IMR-90 (cell line): ENCODE data around the gene NFIA. TPM values are rescaled to one million over a fixed set of nuclear protein-coding genes. Genes with fewer than 3 reads are reported as not detected.

Experiments
- ATAC-seq: fragments of 200-7000 bp; cut with Tn5 transposase; 2 replicates; pipeline ENCODE4 v1.9.1; 2020; ENCODE audit warnings: low read depth, mild to moderate bottlenecking, moderate library complexity
- BruUV-seq: library from RNA; stranded (reverse); fragments of 400-500 nt; replicated peaks from 2 replicates; lab custom pipeline; 2021; lab: Mats Ljungman, UMichigan
- CTCF ChIA-PET: fragments of 300-600 bp; formaldehyde crosslinking; extraction: SDS; loops from one replicate; lab custom pipeline; 2021; ENCODE audit warnings: antibody characterized with exemption; lab: Yijun Ruan, JAX
- POLR2A ChIA-PET: fragments of 300-600 bp; sonication (Branson Sonifier 250); formaldehyde crosslinking; loops from one replicate; lab custom pipeline; 2022; ENCODE audit warnings: antibody characterized with exemption; ENCODE audit not compliant: unreplicated experiment; lab: Charles Lee
- DNase-seq: peaks from one replicate; pipeline ENCODE4 v3.0.0; 2013
- H2AFZ ChIP-seq: replicated peaks from 2 replicates; pipeline ENCODE3; 2013; ENCODE audit warnings: low read length, mild to moderate bottlenecking; ENCODE audit not compliant: poor library complexity
- H2AK5ac ChIP-seq: 2 replicates; pipeline ENCODE4 v1.6.1; 2013; ENCODE audit warnings: low read depth, low read length, inconsistent platforms
- H2AK9ac ChIP-seq: replicated peaks from 2 replicates; pipeline ENCODE3; 2013; ENCODE audit warnings: mild to moderate bottlenecking, low read depth, low read length, moderate library complexity; ENCODE audit not compliant: poor library complexity
- H2BK120ac ChIP-seq: 2 replicates; pipeline ENCODE4 v1.6.1; 2013; ENCODE audit warnings: low read depth, low read length, inconsistent platforms
- H2BK15ac ChIP-seq: 3 replicates; pipeline ENCODE4 v1.6.1; 2013; ENCODE audit warnings: low read depth, low read length, inconsistent platforms
- H2BK20ac ChIP-seq: 2 replicates; pipeline ENCODE4 v1.6.1; 2013; ENCODE audit warnings: low read depth, mild to moderate bottlenecking, inconsistent platforms, low read length, moderate library complexity
- H2BK5ac ChIP-seq: 2 replicates; pipeline ENCODE4 v1.6.1; 2013; ENCODE audit warnings: mild to moderate bottlenecking, low read depth, low read length, inconsistent platforms; ENCODE audit not compliant: poor library complexity, severe bottlenecking
- H3K14ac ChIP-seq: replicated peaks from 2 replicates; pipeline ENCODE4 v1.6.1; 2013; ENCODE audit warnings: low read depth, low read length, inconsistent platforms
- H3K18ac ChIP-seq: 2 replicates; pipeline ENCODE4 v1.6.1; 2013; ENCODE audit warnings: low read depth, low read length, control low read depth
- H3K23ac ChIP-seq: 2 replicates; pipeline ENCODE4 v1.6.1; 2013; ENCODE audit warnings: low read depth, low read length, inconsistent platforms
- H3K27ac ChIP-seq: 2 replicates; pipeline ENCODE4 v1.5.1; 2013; ENCODE audit warnings: mild to moderate bottlenecking, control low read depth, low read length; ENCODE audit not compliant: insufficient read depth
- H3K27me3 ChIP-seq: 2 replicates; pipeline ENCODE4 v1.6.1; 2013; ENCODE audit warnings: low read length; ENCODE audit not compliant: control insufficient read depth, insufficient read depth
- H3K36me3 ChIP-seq: 2 replicates; pipeline ENCODE4 v1.6.1; 2013; ENCODE audit warnings: low read length, mixed read lengths; ENCODE audit not compliant: control insufficient read depth, insufficient read depth
- H3K4ac ChIP-seq: 2 replicates; pipeline ENCODE4 v1.6.1; 2013; ENCODE audit warnings: low read depth, low read length, inconsistent platforms
- H3K4me1 ChIP-seq: 2 replicates; pipeline ENCODE4 v1.6.1; 2013; ENCODE audit warnings: low read length, mixed read lengths; ENCODE audit not compliant: control insufficient read depth, insufficient read depth
- H3K4me2 ChIP-seq: 2 replicates; pipeline ENCODE4 v1.6.1; 2013; ENCODE audit warnings: low read depth, mild to moderate bottlenecking, control low read depth, low read length, moderate library complexity
- H3K4me3 ChIP-seq: 2 replicates; pipeline ENCODE4 v1.5.1; 2013; ENCODE audit warnings: low read depth, mild to moderate bottlenecking, control low read depth, low read length, moderate library complexity; ENCODE audit not compliant: insufficient read depth
- H3K56ac ChIP-seq: 2 replicates; pipeline ENCODE4 v1.6.1; 2013; ENCODE audit warnings: low read length, inconsistent platforms; ENCODE audit not compliant: insufficient read depth; ENCODE audit errors: extremely low read depth
- H3K79me1 ChIP-seq, 2 experiments: 2 replicates each; pipeline ENCODE4 v1.6.1; 2013; ENCODE audit warnings: low read length in 2 of 2, inconsistent platforms in 1 of 2, low read depth in 1 of 2
- H3K9ac ChIP-seq: 2 replicates; pipeline ENCODE4 v1.6.1; 2013; ENCODE audit warnings: low read depth, low read length, control low read depth
- H3K9me1 ChIP-seq: 2 replicates; pipeline ENCODE4 v1.6.1; 2013; ENCODE audit warnings: low read length, inconsistent platforms; ENCODE audit not compliant: insufficient read depth
- H3K9me3 ChIP-seq: 2 replicates; pipeline ENCODE4 v1.6.1; 2013; ENCODE audit warnings: low read length; ENCODE audit not compliant: control insufficient read depth, insufficient read depth
- H4K20me1 ChIP-seq: 2 replicates; pipeline ENCODE4 v1.6.1; 2013; ENCODE audit warnings: low read length, inconsistent platforms; ENCODE audit not compliant: insufficient read depth
- H4K5ac ChIP-seq: 2 replicates; pipeline ENCODE4 v1.6.1; 2013; ENCODE audit warnings: mild to moderate bottlenecking, low read depth, low read length, control low read depth
- H4K8ac ChIP-seq, 2 experiments: 2 replicates each; pipeline ENCODE4 v1.6.1; 2013; ENCODE audit warnings: low read depth in 2 of 2, low read length in 2 of 2, control low read depth in 1 of 2, inconsistent platforms in 1 of 2
- H4K91ac ChIP-seq: 2 replicates; pipeline ENCODE4 v1.6.1; 2013; ENCODE audit warnings: low read depth, low read length, inconsistent platforms; ENCODE audit not compliant: insufficient read depth
- BHLHE40 ChIP-seq: fragments of 150-350 bp; IDR thresholded peaks from 2 replicates; pipeline ENCODE4 v1.6.1; 2016; ENCODE audit warnings: mild to moderate bottlenecking, low read depth, low read length
- CEBPB ChIP-seq: IDR thresholded peaks from 2 replicates; pipeline ENCODE4 v1.6.1; 2012; ENCODE audit warnings: low read depth, low read length, improper control_type of control experiment
- MAFK ChIP-seq: IDR thresholded peaks from 2 replicates; pipeline ENCODE4 v1.6.1; 2012; ENCODE audit warnings: low read depth, low read length, improper control_type of control experiment
- MAZ ChIP-seq: IDR thresholded peaks from 2 replicates; pipeline ENCODE4 v1.6.1; 2012; ENCODE audit warnings: low read depth, mild to moderate bottlenecking, low read length, improper control_type of control experiment, moderate library complexity, borderline replicate concordance
- MXI1 ChIP-seq: IDR thresholded peaks from 2 replicates; pipeline ENCODE4 v1.6.1; 2012; ENCODE audit warnings: low read depth, mild to moderate bottlenecking, low read length, moderate library complexity, borderline replicate concordance
- RCOR1 ChIP-seq: IDR thresholded peaks from 2 replicates; pipeline ENCODE4 v1.6.1; 2012; ENCODE audit warnings: mild to moderate bottlenecking, low read length, improper control_type of control experiment; ENCODE audit not compliant: insufficient replicate concordance
- RFX5 ChIP-seq: IDR thresholded peaks from 2 replicates; pipeline ENCODE4 v1.8.0; 2012; ENCODE audit warnings: low read depth, mild to moderate bottlenecking, low read length, moderate library complexity
- USF2 ChIP-seq: fragments of 150-350 bp; IDR thresholded peaks from 2 replicates; pipeline ENCODE4 v1.6.1; 2017; ENCODE audit warnings: mild to moderate bottlenecking, antibody characterized with exemption, low read length, low read depth
- WGBS, 2 experiments: methylation state at CpG; one replicate each; pipeline versions ENCODE4 v1.1.5 to v1.1.7; 2013; ENCODE audit warnings: missing lambda C conversion rate in 2 of 2; ENCODE audit not compliant: insufficient read length in 1 of 2; ENCODE audit errors: extremely low coverage in 2 of 2; 5-methylcytosine and 5-hydroxymethylcytosine counted together
- dilution Hi-C: fragments of 300-500 bp; cut with HindIII; formaldehyde crosslinking; loops from one replicate; pipeline ENCODE4 v1.14.3; 2018; ENCODE audit warnings: low sequenced_read_pairs; ENCODE audit not compliant: unreplicated experiment
- in situ Hi-C: fragments of 300-500 bp; cut with MboI; formaldehyde crosslinking; loops from 3 replicates; pipeline ENCODE4 v1.14.3; 2019; ENCODE audit warnings: low sequenced_read_pairs, inconsistent platforms, mixed read lengths
- intact Hi-C: fragments of 100-400 bp; cut with micrococcal nuclease; formaldehyde crosslinking; loops from 2 replicates; pipeline ENCODE4 v1.10.0; 2022
- polyA plus RNA-seq, 3 experiments: library from polyadenylated mRNA; depleted of rRNA; stranded (reverse); fragments of >200 nt; gene quantifications; 2 replicates each; pipeline ENCODE4 v1.2.3, GENCODE V29; 2012; ENCODE audit warnings: low replicate concordance in 1 of 3
- total RNA-seq: library from RNA; depleted of rRNA; stranded (reverse); fragments of >200 nt; gene quantifications from 2 replicates; pipeline ENCODE4 v1.2.3, GENCODE V29; 2012

The NFIA gene
- total and polyA plus RNA-seq, 2 of the 4 experiments (the other 2 are of a cell fraction) = 1.6 to 2.2 TPM

GRCh38 chr1:61316493-61316892 is 234.1 kb downstream of the NFIA start:
- Histone ChIP-seq H3K14ac (no peak overlapping the region), H2BK20ac (no peak overlapping the region), H2AFZ (no peak overlapping the region), H2AK5ac (no peak overlapping the region), H3K36me3 (no peaks in the 10 kb centered on the region), H3K4me3 (no peak overlapping the region), H4K5ac (no peak overlapping the region), H4K8ac (no peak overlapping the region), H3K27me3 (peaks cover 2% of the 10 kb centered on the region), H3K9me3 (no peaks in the 10 kb centered on the region), H3K4me1 (no peaks in the 10 kb centered on the region), H3K23ac (no peak overlapping the region), H3K4ac (no peak overlapping the region), H2AK9ac (no peak overlapping the region), H2BK15ac (no peak overlapping the region), H3K9ac (no peak overlapping the region), H2BK5ac (no peak overlapping the region), H2BK120ac (no peak overlapping the region), H4K20me1 (no peaks in the 10 kb centered on the region), H3K27ac (no peak overlapping the region), H3K18ac (no peak overlapping the region), H4K91ac (no peak overlapping the region), H3K9me1 (no peaks in the 10 kb centered on the region), H3K4me2 (no peak overlapping the region), H3K56ac (no peak overlapping the region), H3K79me1 (no peaks in the 10 kb centered on the region)
- TF ChIP-seq CEBPB = no peak
- no peak for TF ChIP-seq MAZ
- no peak for TF ChIP-seq MAFK
- TF ChIP-seq RCOR1 = no peak
- TF ChIP-seq USF2 = no peak
- TF ChIP-seq BHLHE40 = no peak
- no peak for TF ChIP-seq MXI1
- no peak for TF ChIP-seq RFX5
- ChIA-PET POLR2A (no interaction called here), CTCF (no interaction called here)
- dilution Hi-C loops (no loop called here), intact Hi-C loops (no loop called here), in situ Hi-C loops (no loop called here)
- 100% methylated on average over 2 of the region's 7 CpGs; no CpG with 5 or more reads in 1 of the 2 experiments for WGBS, 2 experiments
- no TSS peak for BruUV-seq
- ATAC-seq (no peak), DNase-seq (no peak)
